ENCODE results near the gene EXOC6B. TPM values are rescaled to one million over a fixed set of nuclear protein-coding genes. Genes with fewer than 3 reads are reported as not detected.

EXOC6B gene
- total and polyA plus RNA-seq, 9 of the 15 experiments (the other 6 are each of a cell fraction or from before 2014, with no cell fraction given): 0.28 to 4.2 (median 2.0) TPM

GRCh38 chr2:72543497-72544216 lies 282.2 kb downstream of the EXOC6B start (continued):
- TF ChIP-seq, protein P1, sequence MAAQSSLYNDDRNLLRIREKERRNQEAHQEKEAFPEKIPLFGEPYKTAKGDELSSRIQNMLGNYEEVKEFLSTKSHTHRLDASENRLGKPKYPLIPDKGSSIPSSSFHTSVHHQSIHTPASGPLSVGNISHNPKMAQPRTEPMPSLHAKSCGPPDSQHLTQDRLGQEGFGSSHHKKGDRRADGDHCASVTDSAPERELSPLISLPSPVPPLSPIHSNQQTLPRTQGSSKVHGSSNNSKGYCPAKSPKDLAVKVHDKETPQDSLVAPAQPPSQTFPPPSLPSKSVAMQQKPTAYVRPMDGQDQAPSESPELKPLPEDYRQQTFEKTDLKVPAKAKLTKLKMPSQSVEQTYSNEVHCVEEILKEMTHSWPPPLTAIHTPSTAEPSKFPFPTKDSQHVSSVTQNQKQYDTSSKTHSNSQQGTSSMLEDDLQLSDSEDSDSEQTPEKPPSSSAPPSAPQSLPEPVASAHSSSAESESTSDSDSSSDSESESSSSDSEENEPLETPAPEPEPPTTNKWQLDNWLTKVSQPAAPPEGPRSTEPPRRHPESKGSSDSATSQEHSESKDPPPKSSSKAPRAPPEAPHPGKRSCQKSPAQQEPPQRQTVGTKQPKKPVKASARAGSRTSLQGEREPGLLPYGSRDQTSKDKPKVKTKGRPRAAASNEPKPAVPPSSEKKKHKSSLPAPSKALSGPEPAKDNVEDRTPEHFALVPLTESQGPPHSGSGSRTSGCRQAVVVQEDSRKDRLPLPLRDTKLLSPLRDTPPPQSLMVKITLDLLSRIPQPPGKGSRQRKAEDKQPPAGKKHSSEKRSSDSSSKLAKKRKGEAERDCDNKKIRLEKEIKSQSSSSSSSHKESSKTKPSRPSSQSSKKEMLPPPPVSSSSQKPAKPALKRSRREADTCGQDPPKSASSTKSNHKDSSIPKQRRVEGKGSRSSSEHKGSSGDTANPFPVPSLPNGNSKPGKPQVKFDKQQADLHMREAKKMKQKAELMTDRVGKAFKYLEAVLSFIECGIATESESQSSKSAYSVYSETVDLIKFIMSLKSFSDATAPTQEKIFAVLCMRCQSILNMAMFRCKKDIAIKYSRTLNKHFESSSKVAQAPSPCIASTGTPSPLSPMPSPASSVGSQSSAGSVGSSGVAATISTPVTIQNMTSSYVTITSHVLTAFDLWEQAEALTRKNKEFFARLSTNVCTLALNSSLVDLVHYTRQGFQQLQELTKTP (IDR thresholded peaks at IDR 0.05; ENCODE audit: low read depth in 1 of 2, partially characterized antibody in 2 of 2): peak in 1 of 2 experiments; percentile 73
- TF ChIP-seq PHF20 (IDR thresholded peaks at IDR 0.05; ENCODE audit: partially characterized antibody) (no peak), TAL1 (IDR thresholded peaks at IDR 0.05) (peak; percentile 99), PHTF2 (CRISPR knock-in tag; IDR thresholded peaks at IDR 0.05) (no peak), MYNN (IDR thresholded peaks at IDR 0.05) (peak; percentile 84), MYNN (CRISPR knock-in tag; IDR thresholded peaks at IDR 0.05) (no peak), SNAPC5 (CRISPR knock-in tag; IDR thresholded peaks at IDR 0.05) (no peak), PYGO2 (tag; IDR thresholded peaks at IDR 0.05) (peak; percentile 54; the same call in 1 of the 2 replicates), ZFP91 (CRISPR knock-in tag; IDR thresholded peaks at IDR 0.05) (no peak), MCM2 (IDR thresholded peaks at IDR 0.05; ENCODE audit: low read depth) (no peak), XRCC5 (IDR thresholded peaks at IDR 0.05; ENCODE audit: low read depth, low read length) (no peak), ARID3A (IDR thresholded peaks at IDR 0.05; ENCODE audit: borderline replicate concordance, low read depth, low read length) (peak; percentile 87), HNRNPL (IDR thresholded peaks at IDR 0.05; ENCODE audit: low read depth, low read length) (no peak), ZNF212 (CRISPR knock-in tag; IDR thresholded peaks at IDR 0.05) (no peak), TEAD2 (tag; IDR thresholded peaks at IDR 0.05) (no peak), KLF13 (tag; IDR thresholded peaks at IDR 0.05; ENCODE audit: borderline replicate concordance, low read depth) (no peak), CBX2 (IDR thresholded peaks at IDR 0.05; ENCODE audit: insufficient read depth, low read length, poor library complexity, severe bottlenecking) (no peak), NBN (IDR thresholded peaks at IDR 0.05; ENCODE audit: low read depth) (peak; percentile 81; the same call in 1 of the 2 replicates)
- TF ChIP-seq, protein P2, sequence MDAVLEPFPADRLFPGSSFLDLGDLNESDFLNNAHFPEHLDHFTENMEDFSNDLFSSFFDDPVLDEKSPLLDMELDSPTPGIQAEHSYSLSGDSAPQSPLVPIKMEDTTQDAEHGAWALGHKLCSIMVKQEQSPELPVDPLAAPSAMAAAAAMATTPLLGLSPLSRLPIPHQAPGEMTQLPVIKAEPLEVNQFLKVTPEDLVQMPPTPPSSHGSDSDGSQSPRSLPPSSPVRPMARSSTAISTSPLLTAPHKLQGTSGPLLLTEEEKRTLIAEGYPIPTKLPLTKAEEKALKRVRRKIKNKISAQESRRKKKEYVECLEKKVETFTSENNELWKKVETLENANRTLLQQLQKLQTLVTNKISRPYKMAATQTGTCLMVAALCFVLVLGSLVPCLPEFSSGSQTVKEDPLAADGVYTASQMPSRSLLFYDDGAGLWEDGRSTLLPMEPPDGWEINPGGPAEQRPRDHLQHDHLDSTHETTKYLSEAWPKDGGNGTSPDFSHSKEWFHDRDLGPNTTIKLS (IDR thresholded peaks at IDR 0.05; ENCODE audit: borderline replicate concordance, low read depth): no peak

Measured in K562 (cell line).